ENCODE results near the gene AGPAT1. TPM values are rescaled to one million over a fixed set of nuclear protein-coding genes. Genes with fewer than 3 reads are reported as not detected.

AGPAT1 gene
- total and polyA plus RNA-seq, 2 experiments from 2014 or later, result 39.8 to 82.1 TPM

DNA sequence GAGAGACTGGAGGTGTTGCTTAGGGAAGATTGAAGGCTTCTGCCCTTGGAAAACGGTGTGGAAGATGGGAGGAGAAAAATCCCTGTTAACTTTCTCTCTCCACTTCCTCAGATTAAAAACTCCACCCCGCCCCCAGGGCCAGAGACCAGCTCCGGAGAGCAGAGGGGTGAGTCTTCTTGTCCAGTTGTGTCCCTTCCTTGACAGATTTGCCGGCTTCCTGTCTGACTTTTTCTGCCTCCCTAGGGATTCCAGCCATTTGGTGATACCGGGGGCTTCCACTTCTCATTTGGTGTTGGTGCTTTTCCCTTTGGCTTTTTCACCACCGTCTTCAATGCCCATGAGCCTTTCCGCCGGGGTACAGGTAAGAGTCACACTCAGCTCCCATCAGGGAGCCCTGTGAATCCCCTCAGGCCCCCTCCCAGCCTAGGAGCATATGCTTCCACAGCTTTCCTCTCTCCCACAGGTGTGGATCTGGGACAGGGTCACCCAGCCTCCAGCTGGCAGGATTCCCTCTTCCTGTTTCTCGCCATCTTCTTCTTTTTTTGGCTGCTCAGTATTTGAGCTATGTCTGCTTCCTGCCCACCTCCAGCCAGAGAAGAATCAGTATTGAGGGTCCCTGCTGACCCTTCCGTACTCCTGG is 4.0 kb upstream of the AGPAT1 start:
- DNase-seq (ENCODE audit: low spot score) (no peak), ATAC-seq (no peak)
- TF ChIP-seq, protein P1, sequence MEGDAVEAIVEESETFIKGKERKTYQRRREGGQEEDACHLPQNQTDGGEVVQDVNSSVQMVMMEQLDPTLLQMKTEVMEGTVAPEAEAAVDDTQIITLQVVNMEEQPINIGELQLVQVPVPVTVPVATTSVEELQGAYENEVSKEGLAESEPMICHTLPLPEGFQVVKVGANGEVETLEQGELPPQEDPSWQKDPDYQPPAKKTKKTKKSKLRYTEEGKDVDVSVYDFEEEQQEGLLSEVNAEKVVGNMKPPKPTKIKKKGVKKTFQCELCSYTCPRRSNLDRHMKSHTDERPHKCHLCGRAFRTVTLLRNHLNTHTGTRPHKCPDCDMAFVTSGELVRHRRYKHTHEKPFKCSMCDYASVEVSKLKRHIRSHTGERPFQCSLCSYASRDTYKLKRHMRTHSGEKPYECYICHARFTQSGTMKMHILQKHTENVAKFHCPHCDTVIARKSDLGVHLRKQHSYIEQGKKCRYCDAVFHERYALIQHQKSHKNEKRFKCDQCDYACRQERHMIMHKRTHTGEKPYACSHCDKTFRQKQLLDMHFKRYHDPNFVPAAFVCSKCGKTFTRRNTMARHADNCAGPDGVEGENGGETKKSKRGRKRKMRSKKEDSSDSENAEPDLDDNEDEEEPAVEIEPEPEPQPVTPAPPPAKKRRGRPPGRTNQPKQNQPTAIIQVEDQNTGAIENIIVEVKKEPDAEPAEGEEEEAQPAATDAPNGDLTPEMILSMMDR (conservative IDR thresholded peaks at IDR 0.05; ENCODE audit: low read depth in 2 of 2), result no peak
- TF ChIP-seq, protein P2, sequence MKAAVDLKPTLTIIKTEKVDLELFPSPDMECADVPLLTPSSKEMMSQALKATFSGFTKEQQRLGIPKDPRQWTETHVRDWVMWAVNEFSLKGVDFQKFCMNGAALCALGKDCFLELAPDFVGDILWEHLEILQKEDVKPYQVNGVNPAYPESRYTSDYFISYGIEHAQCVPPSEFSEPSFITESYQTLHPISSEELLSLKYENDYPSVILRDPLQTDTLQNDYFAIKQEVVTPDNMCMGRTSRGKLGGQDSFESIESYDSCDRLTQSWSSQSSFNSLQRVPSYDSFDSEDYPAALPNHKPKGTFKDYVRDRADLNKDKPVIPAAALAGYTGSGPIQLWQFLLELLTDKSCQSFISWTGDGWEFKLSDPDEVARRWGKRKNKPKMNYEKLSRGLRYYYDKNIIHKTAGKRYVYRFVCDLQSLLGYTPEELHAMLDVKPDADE (IDR thresholded peaks at IDR 0.05), result no peak
- no peak for TF ChIP-seq EZH2 (IDR thresholded peaks at IDR 0.05; ENCODE audit: low read depth, unreplicated experiment)
- H2AFZ ChIP-seq, result no peak overlapping the region
- no peak overlapping the region for H3K27ac Mint-ChIP-seq
- H3K4me1 Mint-ChIP-seq, result peaks cover 31% of the 10 kb centered on the region
- peak overlapping the region; percentile 79 for H3K4me3 Mint-ChIP-seq
- H3K9me3 Mint-ChIP-seq, result no peaks in the 10 kb centered on the region
- H3K27ac ChIP-seq (ENCODE audit: low read depth), result no peak overlapping the region
- no peak overlapping the region for H3K4me3 ChIP-seq
- no peaks in the 10 kb centered on the region for H4K20me1 ChIP-seq (replicated peaks; ENCODE audit: insufficient read depth)
- no peaks in the 10 kb centered on the region for H3K9me2 ChIP-seq (ENCODE audit: insufficient read depth)
- no peak overlapping the region for H3K4me2 ChIP-seq
- peaks cover 22% of the 10 kb centered on the region for H3K79me2 ChIP-seq (replicated peaks; ENCODE audit: insufficient read depth)
- peaks cover 16% of the 10 kb centered on the region for H3K4me1 ChIP-seq (ENCODE audit: insufficient read depth)
- H3F3A ChIP-seq (replicated peaks; ENCODE audit: low read depth), result 0 out of 2 replicates have a peak, but pooled peaks cover 7% of the 10 kb centered on the region
- H3K36me3 ChIP-seq (ENCODE audit: insufficient read depth), result peaks cover 2% of the 10 kb centered on the region; the same call in 1 of the 2 replicates
- H3K27me3 ChIP-seq (ENCODE audit: insufficient read depth), result no peaks in the 10 kb centered on the region
- peaks cover 46% of the 10 kb centered on the region for H3K36me3 Mint-ChIP-seq (ENCODE audit: low read depth)
- H3K27me3 Mint-ChIP-seq (ENCODE audit: insufficient read depth, low read depth, poor library complexity), result peaks cover 22% of the 10 kb centered on the region

DNA sequence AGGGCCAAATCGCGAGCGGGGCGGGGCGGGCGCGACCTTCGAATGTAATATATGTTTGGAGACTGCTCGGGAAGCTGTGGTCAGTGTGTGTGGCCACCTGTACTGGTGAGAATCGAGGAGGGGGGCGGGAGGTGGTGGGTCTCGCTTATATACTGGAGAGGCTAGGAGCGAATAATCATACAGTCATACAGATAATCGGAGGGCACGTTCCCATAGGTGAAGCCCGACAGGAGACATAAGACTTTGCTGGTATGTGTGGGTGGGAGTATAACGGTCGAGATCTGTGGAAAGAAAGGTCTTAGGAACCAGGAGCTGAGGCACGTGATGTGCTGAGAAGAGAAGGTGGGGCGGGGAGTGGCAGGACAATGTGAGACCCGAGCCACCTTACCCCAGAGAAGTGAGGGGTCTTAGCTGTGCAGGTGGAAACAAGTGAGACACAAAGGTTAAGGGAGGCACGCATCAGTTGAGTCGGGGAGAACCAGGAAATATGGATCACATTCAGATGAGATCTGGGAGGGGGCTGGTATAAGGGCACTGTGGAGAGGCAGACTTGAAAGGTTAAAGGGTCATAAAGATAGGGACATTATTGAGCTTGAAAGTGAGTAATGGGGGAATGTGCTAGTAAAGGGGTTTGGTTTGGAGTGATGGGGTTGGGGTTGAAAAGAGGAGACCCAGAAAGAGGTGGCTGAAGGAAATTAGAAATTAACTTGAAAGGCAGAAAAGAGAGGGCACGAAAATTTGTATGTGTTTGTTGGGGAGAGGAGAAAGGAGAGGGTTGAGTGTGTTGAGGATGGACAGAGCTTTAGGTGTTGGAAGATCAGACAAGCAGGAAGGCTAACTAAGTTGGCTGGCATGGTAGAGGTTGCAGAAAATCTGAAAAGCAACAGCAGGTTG is 2.9 kb upstream of the AGPAT1 start:
- peak overlapping the region; percentile 79 for H3K4me3 ChIP-seq
- H3K36me3 ChIP-seq (ENCODE audit: insufficient read depth), result peaks cover 2% of the 10 kb centered on the region; the same call in 1 of the 2 replicates
- no peaks in the 10 kb centered on the region for H4K20me1 ChIP-seq (replicated peaks; ENCODE audit: insufficient read depth)
- H3K4me1 ChIP-seq (ENCODE audit: insufficient read depth), result peaks cover 19% of the 10 kb centered on the region
- Mint-ChIP-seq H3K4me1 (peaks cover 39% of the 10 kb centered on the region), H3K36me3 (ENCODE audit: low read depth) (peaks cover 41% of the 10 kb centered on the region), H3K27me3 (ENCODE audit: insufficient read depth, low read depth, poor library complexity) (peaks cover 23% of the 10 kb centered on the region), H3K4me3 (peak overlapping the region; percentile 79), H3K9me3 (no peaks in the 10 kb centered on the region), H3K27ac (peak overlapping the region; percentile 91)
- peak; percentile 0; the same call in 2 of the 3 replicates for ATAC-seq
- H3K27ac ChIP-seq (ENCODE audit: low read depth), result no peak overlapping the region; the same call in 1 of the 2 replicates
- 0 out of 2 replicates have a peak, but pooled peaks cover 7% of the 10 kb centered on the region for H3F3A ChIP-seq (replicated peaks; ENCODE audit: low read depth)
- H3K27me3 ChIP-seq (ENCODE audit: insufficient read depth), result no peaks in the 10 kb centered on the region
- peak; percentile 24 for DNase-seq (ENCODE audit: low spot score)
- no peak overlapping the region; the same call in 1 of the 2 replicates for H2AFZ ChIP-seq
- H3K79me2 ChIP-seq (replicated peaks; ENCODE audit: insufficient read depth), result peaks cover 33% of the 10 kb centered on the region
- H3K4me2 ChIP-seq, result peak overlapping the region; percentile 85
- no peaks in the 10 kb centered on the region for H3K9me2 ChIP-seq (ENCODE audit: insufficient read depth)
- TF ChIP-seq ZNF331 (CRISPR knock-in tag; IDR thresholded peaks at IDR 0.05; ENCODE audit: low read depth), result no peak
- TF ChIP-seq EZH2phosphoT487 (IDR thresholded peaks at IDR 0.05; ENCODE audit: unreplicated experiment), result no peak
- TF ChIP-seq, protein P2 (IDR thresholded peaks at IDR 0.05), result no peak
- TF ChIP-seq, protein P1 (conservative IDR thresholded peaks at IDR 0.05; ENCODE audit: low read depth in 2 of 2), result no peak
- no peak for TF ChIP-seq POLR2AphosphoS5 (IDR thresholded peaks at IDR 0.05; ENCODE audit: low read depth)
- TF ChIP-seq CREB1 (CRISPR knock-in tag; IDR thresholded peaks at IDR 0.05; ENCODE audit: low read depth), result no peak
- TF ChIP-seq, protein P3, sequence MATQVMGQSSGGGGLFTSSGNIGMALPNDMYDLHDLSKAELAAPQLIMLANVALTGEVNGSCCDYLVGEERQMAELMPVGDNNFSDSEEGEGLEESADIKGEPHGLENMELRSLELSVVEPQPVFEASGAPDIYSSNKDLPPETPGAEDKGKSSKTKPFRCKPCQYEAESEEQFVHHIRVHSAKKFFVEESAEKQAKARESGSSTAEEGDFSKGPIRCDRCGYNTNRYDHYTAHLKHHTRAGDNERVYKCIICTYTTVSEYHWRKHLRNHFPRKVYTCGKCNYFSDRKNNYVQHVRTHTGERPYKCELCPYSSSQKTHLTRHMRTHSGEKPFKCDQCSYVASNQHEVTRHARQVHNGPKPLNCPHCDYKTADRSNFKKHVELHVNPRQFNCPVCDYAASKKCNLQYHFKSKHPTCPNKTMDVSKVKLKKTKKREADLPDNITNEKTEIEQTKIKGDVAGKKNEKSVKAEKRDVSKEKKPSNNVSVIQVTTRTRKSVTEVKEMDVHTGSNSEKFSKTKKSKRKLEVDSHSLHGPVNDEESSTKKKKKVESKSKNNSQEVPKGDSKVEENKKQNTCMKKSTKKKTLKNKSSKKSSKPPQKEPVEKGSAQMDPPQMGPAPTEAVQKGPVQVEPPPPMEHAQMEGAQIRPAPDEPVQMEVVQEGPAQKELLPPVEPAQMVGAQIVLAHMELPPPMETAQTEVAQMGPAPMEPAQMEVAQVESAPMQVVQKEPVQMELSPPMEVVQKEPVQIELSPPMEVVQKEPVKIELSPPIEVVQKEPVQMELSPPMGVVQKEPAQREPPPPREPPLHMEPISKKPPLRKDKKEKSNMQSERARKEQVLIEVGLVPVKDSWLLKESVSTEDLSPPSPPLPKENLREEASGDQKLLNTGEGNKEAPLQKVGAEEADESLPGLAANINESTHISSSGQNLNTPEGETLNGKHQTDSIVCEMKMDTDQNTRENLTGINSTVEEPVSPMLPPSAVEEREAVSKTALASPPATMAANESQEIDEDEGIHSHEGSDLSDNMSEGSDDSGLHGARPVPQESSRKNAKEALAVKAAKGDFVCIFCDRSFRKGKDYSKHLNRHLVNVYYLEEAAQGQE (IDR thresholded peaks at IDR 0.05; ENCODE audit: unreplicated experiment), result no peak
- TF ChIP-seq EZH2 (IDR thresholded peaks at IDR 0.05; ENCODE audit: low read depth, unreplicated experiment), result no peak
- no peak for TF ChIP-seq NANOG (IDR thresholded peaks at IDR 0.05; ENCODE audit: borderline replicate concordance)
- no peak for TF ChIP-seq ZNF114 (CRISPR knock-in tag; IDR thresholded peaks at IDR 0.05)

Data from GM23338 (cell line).